ENCODE measurements around the gene CRAT. TPM values are rescaled to one million over a fixed set of nuclear protein-coding genes. Genes with fewer than 3 reads are reported as not detected.

CRAT gene
- total RNA-seq, 2 experiments from 2014 or later: 17.3 to 18.2 TPM

DNA sequence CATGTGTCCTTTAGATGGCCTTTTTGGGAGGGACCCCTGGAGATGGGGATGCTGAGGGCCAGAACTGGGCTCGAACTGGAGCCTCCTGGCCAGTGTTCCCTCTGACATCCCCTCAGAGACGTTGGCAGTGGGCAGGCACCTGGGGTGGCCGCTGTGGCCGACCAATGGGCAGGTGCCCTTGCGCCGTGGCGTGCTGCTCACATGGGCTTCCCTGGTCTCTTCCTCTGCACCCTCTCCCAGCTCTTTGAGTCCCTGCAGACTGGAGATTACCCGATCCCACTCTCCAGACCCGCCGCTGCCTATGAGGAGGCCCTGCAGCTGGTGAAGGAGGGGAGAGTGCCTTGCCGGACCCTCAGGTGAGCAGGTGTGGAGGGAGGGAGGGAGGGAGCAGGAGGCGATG, 49.6 kb downstream of the CRAT start:
- Mint-ChIP-seq H3K4me1 (no peaks in the 10 kb centered on the region), H3K9me3 (no peaks in the 10 kb centered on the region), H3K27ac (no peak overlapping the region), H3K4me3 (no peak overlapping the region), H3K36me3 (ENCODE audit: low read depth) (peaks cover 19% of the 10 kb centered on the region), H3K27me3 (no peaks in the 10 kb centered on the region)
- ChIA-PET CTCF (no interaction called here), POLR2A (no interaction called here)
- no peak for DNase-seq

DNA sequence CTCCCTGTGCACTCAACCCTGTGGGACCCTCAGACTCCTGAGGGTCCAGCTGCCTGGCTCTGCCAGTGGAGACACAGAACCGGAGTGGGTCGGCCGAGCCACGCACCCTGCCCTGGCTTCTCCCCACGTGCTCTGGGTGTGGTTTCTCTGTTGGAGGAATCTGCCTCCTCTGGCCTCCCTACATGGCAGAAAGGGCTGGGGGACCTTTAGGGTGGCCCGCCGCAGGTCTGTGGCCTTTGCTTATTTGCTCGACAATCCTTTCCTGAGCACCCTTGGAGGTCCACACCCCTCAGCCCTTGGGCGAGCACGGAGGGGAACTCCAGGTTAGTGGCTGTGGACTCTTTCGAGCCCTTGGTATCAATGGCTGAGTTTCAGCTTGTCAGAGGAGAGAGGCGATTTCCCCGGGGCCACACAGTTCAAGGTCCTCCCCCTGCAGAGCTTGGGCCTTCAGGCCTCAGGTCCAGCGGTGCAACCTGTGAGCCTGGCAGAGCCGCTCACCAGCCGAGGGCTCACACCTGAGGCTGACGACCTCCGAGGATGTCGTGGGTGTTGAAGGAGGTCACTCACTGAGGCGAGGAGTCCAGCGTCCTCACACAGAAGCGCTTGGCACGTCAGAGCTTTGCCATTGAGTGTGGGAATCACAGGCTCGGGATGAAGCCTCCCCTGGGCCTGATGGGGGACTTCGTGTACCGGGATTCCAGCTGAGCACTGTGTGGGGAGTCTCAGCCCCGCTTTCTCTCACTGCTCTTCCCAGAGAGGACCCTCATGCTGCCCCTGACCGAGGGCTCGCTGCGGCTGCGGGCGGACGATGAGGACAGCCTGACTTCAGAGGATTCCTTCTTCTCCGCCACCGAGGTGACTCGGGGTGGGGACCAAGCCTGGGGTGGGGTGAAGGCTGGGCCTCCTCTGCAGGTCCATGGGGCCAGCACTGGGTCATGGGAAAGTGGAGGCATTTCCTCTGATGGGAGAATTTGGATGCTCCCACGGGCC, 50.5 kb downstream of the CRAT start:
- CTCF ChIA-PET: no interaction called here
- Mint-ChIP-seq H3K36me3 (ENCODE audit: low read depth) (peaks cover 13% of the 10 kb centered on the region), H3K27ac (no peak overlapping the region), H3K4me1 (no peaks in the 10 kb centered on the region), H3K4me3 (no peak overlapping the region), H3K9me3 (no peaks in the 10 kb centered on the region), H3K27me3 (no peaks in the 10 kb centered on the region)
- no peak for DNase-seq
- POLR2A ChIA-PET: no interaction called here

DNA sequence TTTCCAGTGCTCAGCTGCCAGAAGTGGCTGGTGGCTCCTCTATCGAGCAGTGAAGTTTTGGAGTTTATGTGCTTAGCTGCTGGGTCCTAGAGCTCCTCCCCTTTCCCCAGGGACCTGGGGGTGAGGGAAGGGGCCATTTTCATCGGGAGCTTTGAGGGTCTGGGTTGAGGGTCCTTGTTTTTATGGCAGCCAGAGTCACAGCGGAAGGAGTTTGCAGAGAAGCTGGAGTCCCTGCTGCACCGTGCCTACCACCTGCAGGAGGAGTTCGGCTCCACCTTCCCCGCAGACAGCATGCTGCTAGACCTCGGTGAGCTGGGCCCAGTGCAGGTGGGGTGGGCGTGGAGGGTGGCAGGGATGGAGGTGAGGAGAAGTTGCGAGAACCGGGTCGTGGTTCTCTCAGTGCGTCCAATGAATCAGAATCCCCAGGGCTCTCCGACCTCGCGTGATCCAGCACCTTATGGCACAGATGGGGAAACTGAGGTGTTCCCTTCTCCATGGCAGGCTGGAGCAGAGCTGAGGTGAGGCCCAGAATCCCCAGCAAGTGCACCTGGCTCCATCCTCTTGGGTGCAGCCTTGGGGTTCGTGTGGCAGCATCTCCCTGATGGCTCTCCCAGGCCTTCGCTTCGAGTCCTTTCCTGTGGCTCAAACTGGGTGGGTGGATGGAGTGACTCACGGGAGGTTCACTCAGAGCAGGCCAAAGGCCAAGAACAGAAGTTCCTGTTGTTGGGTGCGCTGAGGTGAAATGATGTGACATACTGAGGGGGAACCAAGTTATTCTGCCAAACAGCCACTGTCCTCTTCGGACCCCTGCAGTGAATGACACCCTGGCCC, 51.4 kb downstream of the CRAT start:
- POLR2A ChIA-PET: interaction anchor here (0.9 kb wide), 1 partner anchor 9 kb away, joined by 3 read pairs; no protein-coding TSS in a partner anchor

DNA sequence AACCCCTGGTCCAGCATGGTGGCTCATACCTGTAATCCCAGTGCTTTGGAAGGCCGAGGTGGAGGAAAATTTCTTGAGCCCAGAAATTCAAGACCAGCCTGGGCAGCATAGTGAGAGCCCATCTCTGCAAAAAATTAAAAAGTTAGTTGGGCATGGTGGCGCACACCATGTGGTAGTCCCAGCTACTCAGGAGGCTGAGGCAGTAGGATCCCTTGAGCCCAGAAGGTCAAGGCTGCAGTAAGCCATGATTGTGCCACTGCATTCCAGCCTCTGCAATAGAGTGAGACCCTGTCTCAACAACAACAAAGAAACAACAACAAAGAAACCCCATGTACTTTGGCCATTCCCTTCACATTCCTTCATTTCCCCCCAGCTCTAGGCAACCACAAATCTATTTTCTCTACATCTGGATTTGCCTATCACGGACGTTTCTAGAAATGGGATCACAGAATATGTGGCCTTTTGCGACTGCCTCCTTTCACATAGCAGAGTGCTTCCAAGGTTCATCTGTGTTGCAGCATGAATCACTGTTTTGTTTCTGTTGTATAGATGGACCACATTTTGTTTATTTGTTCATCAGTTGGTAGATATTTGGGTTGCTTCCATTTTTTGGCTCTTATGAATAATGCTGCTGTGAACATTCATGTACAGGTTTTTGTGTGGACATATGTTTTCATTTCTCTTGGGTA, 56.3 kb downstream of the CRAT start:
- Mint-ChIP-seq H3K4me3 (no peak overlapping the region), H3K9me3 (no peaks in the 10 kb centered on the region), H3K4me1 (no peaks in the 10 kb centered on the region), H3K36me3 (ENCODE audit: low read depth) (peaks cover 3% of the 10 kb centered on the region), H3K27me3 (no peaks in the 10 kb centered on the region), H3K27ac (no peak overlapping the region)
- CTCF ChIA-PET: no interaction called here
- POLR2A ChIA-PET: no interaction called here
- DNase-seq: no peak

More for the DNA sequence above, 51.4 kb downstream of the CRAT start:
- CTCF ChIA-PET: no interaction called here
- DNase-seq: no peak
- Mint-ChIP-seq H3K27ac (no peak overlapping the region), H3K4me3 (no peak overlapping the region), H3K9me3 (no peaks in the 10 kb centered on the region), H3K36me3 (ENCODE audit: low read depth) (peaks cover 13% of the 10 kb centered on the region), H3K27me3 (no peaks in the 10 kb centered on the region), H3K4me1 (no peaks in the 10 kb centered on the region)

DNA sequence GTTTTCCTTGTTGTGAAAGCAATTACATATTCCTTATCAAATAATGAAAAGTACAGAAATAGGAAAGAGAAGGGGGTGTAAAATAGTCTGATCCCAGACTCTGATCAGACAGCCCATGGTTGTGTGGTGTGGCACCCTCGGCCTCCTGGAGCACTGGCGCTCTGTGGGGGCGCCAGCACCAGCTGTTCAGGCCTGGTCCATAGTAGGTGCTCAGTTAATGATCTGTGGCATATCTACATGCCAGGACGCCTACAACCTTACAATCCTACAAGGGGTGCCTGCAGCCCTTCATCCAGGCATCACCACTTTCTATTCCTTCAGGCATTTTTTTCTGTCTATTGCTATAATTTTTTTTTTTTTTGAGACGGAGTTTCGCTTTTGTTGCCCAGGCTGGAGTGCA, 57.6 kb downstream of the CRAT start:
- H3K36me3 Mint-ChIP-seq (ENCODE audit: low read depth): peaks cover 9% of the 10 kb centered on the region
- no peak overlapping the region for H3K4me3 Mint-ChIP-seq
- ChIA-PET POLR2A (interaction anchor here (0.6 kb wide), 1 partner anchor 16 kb away, joined by 5 read pairs; no protein-coding TSS in a partner anchor), CTCF (no interaction called here)
- H3K27ac Mint-ChIP-seq: no peak overlapping the region
- DNase-seq: no peak
- H3K27me3 Mint-ChIP-seq: no peaks in the 10 kb centered on the region
- no peaks in the 10 kb centered on the region for H3K4me1 Mint-ChIP-seq
- no peaks in the 10 kb centered on the region for H3K9me3 Mint-ChIP-seq

DNA sequence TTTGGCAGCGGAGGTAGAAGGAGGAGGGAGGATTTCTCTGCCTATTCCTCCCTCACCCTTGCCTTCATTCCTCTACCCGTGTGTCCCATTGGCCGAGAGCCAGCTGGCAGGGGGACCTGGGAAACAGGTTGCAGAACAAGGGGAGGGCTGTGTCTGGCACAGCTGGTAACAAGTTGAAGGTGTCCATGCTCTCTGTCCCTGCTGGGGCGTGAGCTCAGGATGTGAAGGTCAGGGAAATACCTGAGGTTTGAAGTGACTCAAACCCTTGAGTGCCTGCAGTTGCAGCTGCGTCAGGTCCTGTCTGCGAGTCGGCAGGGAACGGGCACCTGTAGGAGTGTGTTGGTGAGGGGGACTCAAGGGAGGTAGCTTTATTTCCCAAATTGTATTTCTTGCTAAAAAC, 58.0 kb downstream of the CRAT start:
- H3K27me3 Mint-ChIP-seq: no peaks in the 10 kb centered on the region

More for the DNA sequence above, 58.0 kb downstream of the CRAT start:
- no peak overlapping the region for H3K27ac Mint-ChIP-seq
- POLR2A ChIA-PET: interaction anchor here (0.6 kb wide), 1 partner anchor 15 kb away, joined by 5 read pairs; no protein-coding TSS in a partner anchor
- CTCF ChIA-PET: no interaction called here
- H3K36me3 Mint-ChIP-seq (ENCODE audit: low read depth): peaks cover 9% of the 10 kb centered on the region
- H3K4me1 Mint-ChIP-seq: no peaks in the 10 kb centered on the region
- DNase-seq: no peak
- no peaks in the 10 kb centered on the region for H3K9me3 Mint-ChIP-seq
- no peak overlapping the region for H3K4me3 Mint-ChIP-seq

Other genes with a start within 250 kb of the CRAT start
- gene KYAT1, start 228.8 kb downstream of the CRAT start, total RNA-seq: 10 to 100 TPM; 12.7 to 14.8 TPM
- 10 to 100 TPM; 37.1 to 38.1 TPM for gene LRRC8A, start 228.7 kb downstream of the CRAT start, total RNA-seq
- gene PHYHD1, start 189.8 kb downstream of the CRAT start, total RNA-seq: 1 to 10 TPM; 1.1 to 1.4 TPM
- 1 to 10 TPM; 7.0 TPM for gene DOLK, start 163.2 kb downstream of the CRAT start, total RNA-seq
- gene NUP188, start 163.1 kb downstream of the CRAT start, total RNA-seq: 10 to 100 TPM; 65.8 to 73.6 TPM
- gene SH3GLB2, start 82.5 kb downstream of the CRAT start, total RNA-seq: 10 to 100 TPM; 87.0 to 90.5 TPM
- gene MIGA2, start 74.2 kb downstream of the CRAT start, total RNA-seq: 10 to 100 TPM; 36.5 to 40.9 TPM
- gene DOLPP1, start 29.7 kb downstream of the CRAT start, total RNA-seq: 10 to 100 TPM; 12.9 to 16.3 TPM
- 10 to 100 TPM; 88.3 to 97.7 TPM for gene PTPA, start 622 bp upstream of the CRAT start, total RNA-seq
- gene IER5L, start 67.5 kb upstream of the CRAT start, total RNA-seq: 1 to 10 TPM; 2.4 to 3.0 TPM